Neuronal stem cell (in vitro differentiated cells): ENCODE data around the gene ZNF154.
"Not testable (repeated sequence)": the region's sequence is repeated elsewhere in the genome, so short reads cannot be mapped to it uniquely, and the experiment has no call there.

Experiments used
- DNase-seq: peaks from one replicate; pipeline ENCODE4 v3.0.0-alpha.2; 2013; ENCODE audit warnings: low spot score
- H2AFZ ChIP-seq: one replicate; pipeline ENCODE4 v1.6.1; 2013; ENCODE audit warnings: mild to moderate bottlenecking, low read length, inconsistent platforms
- H2AK5ac ChIP-seq: 2 replicates; pipeline ENCODE4 v1.6.1; 2013; ENCODE audit warnings: low read depth, mild to moderate bottlenecking, inconsistent platforms, low read length, moderate library complexity, mixed read lengths
- H2BK120ac ChIP-seq: 2 replicates; pipeline ENCODE4 v1.6.1; 2013; ENCODE audit warnings: low read depth, mild to moderate bottlenecking, inconsistent platforms, low read length, moderate library complexity, mixed read lengths
- H2BK12ac ChIP-seq: one replicate; pipeline ENCODE4 v1.6.1; 2013; ENCODE audit warnings: low read length, inconsistent platforms
- H2BK15ac ChIP-seq: 2 replicates; pipeline ENCODE4 v1.6.1; 2013; ENCODE audit warnings: mild to moderate bottlenecking, low read length, inconsistent platforms, mixed read lengths
- H2BK5ac ChIP-seq: one replicate; pipeline ENCODE4 v1.6.1; 2013; ENCODE audit warnings: inconsistent platforms, mild to moderate bottlenecking, low read length, moderate library complexity
- H3K14ac ChIP-seq: one replicate; pipeline ENCODE4 v1.6.1; 2013; ENCODE audit warnings: low read length, inconsistent platforms
- H3K18ac ChIP-seq: 2 replicates; pipeline ENCODE4 v1.6.1; 2013; ENCODE audit warnings: low read length, inconsistent platforms
- H3K23ac ChIP-seq: 2 replicates; pipeline ENCODE4 v1.6.1; 2013; ENCODE audit warnings: low read depth, mild to moderate bottlenecking, mixed read lengths, low read length, inconsistent platforms; ENCODE audit not compliant: poor library complexity
- H3K27ac ChIP-seq: replicated peaks from 3 replicates; pipeline ENCODE4 v1.5.1; 2013; ENCODE audit warnings: low read length, inconsistent platforms
- H3K27me3 ChIP-seq, 3 experiments: 2 replicates each; pipeline ENCODE4 v1.6.1; 2013; ENCODE audit warnings: low read length in 3 of 3, mild to moderate bottlenecking in 2 of 3, inconsistent platforms in 1 of 3, low read depth in 1 of 3, mixed read lengths in 1 of 3, moderate library complexity in 1 of 3; ENCODE audit not compliant: control insufficient read depth in 3 of 3, insufficient read depth in 3 of 3
- H3K36me3 ChIP-seq, 2 donors: replicated peaks in 1 of 2; 2 replicates each; pipeline ENCODE4 v1.6.1; 2013; ENCODE audit warnings: low read length in 2 of 2; ENCODE audit not compliant: control insufficient read depth in 2 of 2, insufficient read depth in 2 of 2
- H3K4ac ChIP-seq: 2 replicates; pipeline ENCODE4 v1.6.1; 2013; ENCODE audit warnings: inconsistent platforms, mild to moderate bottlenecking, low read length, moderate library complexity
- H3K4me1 ChIP-seq, 2 donors: 1 replicate in 1 of 2; 2 replicates in 1 of 2; pipeline ENCODE4 v1.6.1; 2013; ENCODE audit warnings: low read length in 2 of 2, low read depth in 1 of 2; ENCODE audit not compliant: control insufficient read depth in 2 of 2, insufficient read depth in 1 of 2
- H3K4me2 ChIP-seq: one replicate; pipeline ENCODE4 v1.6.1; 2013; ENCODE audit warnings: mild to moderate bottlenecking, low read length, inconsistent platforms; ENCODE audit not compliant: insufficient read depth, poor library complexity, severe bottlenecking
- H3K4me3 ChIP-seq, 2 donors: 2 replicates each; pipeline ENCODE4 v1.5.1; 2013; ENCODE audit warnings: low read length in 2 of 2, mild to moderate bottlenecking in 2 of 2, inconsistent platforms in 1 of 2, moderate library complexity in 1 of 2
- H3K79me1 ChIP-seq: one replicate; pipeline ENCODE4 v1.6.1; 2013; ENCODE audit warnings: low read depth, mild to moderate bottlenecking, inconsistent platforms, low read length, moderate library complexity
- H3K9ac ChIP-seq: one replicate; pipeline ENCODE4 v1.6.1; 2013; ENCODE audit warnings: mild to moderate bottlenecking, low read depth, low read length, inconsistent platforms; ENCODE audit not compliant: poor library complexity
- H3K9me3 ChIP-seq, 2 donors: replicated peaks in 1 of 2; 2 replicates each; pipeline versions ENCODE3 to v1.6.1; 2013; ENCODE audit warnings: low read length in 2 of 2, mild to moderate bottlenecking in 2 of 2, inconsistent platforms in 1 of 2, low read depth in 1 of 2, mixed read lengths in 1 of 2, moderate library complexity in 1 of 2; ENCODE audit not compliant: control insufficient read depth in 2 of 2, insufficient read depth in 1 of 2
- H4K8ac ChIP-seq: one replicate; pipeline ENCODE4 v1.6.1; 2013; ENCODE audit warnings: low read depth, mild to moderate bottlenecking, inconsistent platforms, low read length, moderate library complexity
- H4K91ac ChIP-seq: one replicate; pipeline ENCODE4 v1.6.1; 2013; ENCODE audit warnings: low read length, low read depth, mild to moderate bottlenecking, inconsistent platforms; ENCODE audit not compliant: poor library complexity
- WGBS, 2 donors: extraction: QIAGEN DNeasy Blood & Tissue Kit; methylation state at CpG; one replicate each; pipeline ENCODE4 v1.1.7; 2013; ENCODE audit warnings: missing lambda C conversion rate in 2 of 2, mixed read lengths in 1 of 2; ENCODE audit not compliant: insufficient read length in 2 of 2, insufficient replicate concordance in 1 of 2; ENCODE audit errors: extremely low coverage in 2 of 2; 5-methylcytosine and 5-hydroxymethylcytosine counted together

ZNF154 gene

GRCh38 chr19:57748029-57748428 lies 39.0 kb upstream of the ZNF154 start:
- WGBS, 2 donors: no CpG with 5 or more reads among the region's 3 CpGs
- Histone ChIP-seq H3K4ac (no peak overlapping the region), H3K27me3 (no peaks in the 10 kb centered on the region), H3K23ac (no peak overlapping the region), H3K36me3 (peaks cover 22 to 53% of the 10 kb centered on the region in 2 donors), H2AK5ac (no peak overlapping the region), H2BK12ac (no peak overlapping the region), H2BK120ac (no peak overlapping the region), H3K4me2 (peak overlapping the region; percentile 22), H3K4me1 (peaks cover 0 to 4% of the 10 kb centered on the region in 2 donors), H4K8ac (no peak overlapping the region), H3K27ac (no peak overlapping the region), H4K91ac (no peak overlapping the region), H3K4me3 (peak overlapping the region in 1 of 2 donors; percentile 84), H3K9me3 (peaks cover 0 to 49% of the 10 kb centered on the region in 2 donors), H3K18ac (no peak overlapping the region), H3K14ac (no peak overlapping the region), H3K9ac (no peak overlapping the region), H2BK5ac (no peak overlapping the region), H2BK15ac (no peak overlapping the region), H2AFZ (no peak overlapping the region), H3K79me1 (peaks cover 11% of the 10 kb centered on the region)
- no peak for DNase-seq

- H3K4me2 ChIP-seq: peak overlapping the region; percentile 86
- H3K18ac ChIP-seq: no peak overlapping the region
- H3K27ac ChIP-seq: no peak overlapping the region
- peak overlapping the region; percentile 84 to 89 for H3K4me3 ChIP-seq
- peak overlapping the region; percentile 86 for H3K14ac ChIP-seq
- no peak overlapping the region for H4K8ac ChIP-seq
- no peak overlapping the region for H2BK15ac ChIP-seq
- H3K79me1 ChIP-seq: peaks cover 11% of the 10 kb centered on the region
- H3K9ac ChIP-seq: peak overlapping the region; percentile 97
- H3K36me3 ChIP-seq: peaks cover 16 to 47% of the 10 kb centered on the region in 2 donors
- no peak overlapping the region for H3K23ac ChIP-seq
- H3K4ac ChIP-seq: no peak overlapping the region
- H3K4me1 ChIP-seq: peaks cover 0 to 4% of the 10 kb centered on the region in 2 donors
- no CpG with 5 or more reads among the region's 6 CpGs for WGBS, 2 donors
- H2AK5ac ChIP-seq: no peak overlapping the region
- no peak overlapping the region for H2BK5ac ChIP-seq
- no peaks in the 10 kb centered on the region for H3K27me3 ChIP-seq
- peak overlapping the region; percentile 79 for H2AFZ ChIP-seq
- H3K9me3 ChIP-seq: peaks cover 0 to 43% of the 10 kb centered on the region in 2 donors
- no peak overlapping the region for H4K91ac ChIP-seq
- H2BK120ac ChIP-seq: no peak overlapping the region
- H2BK12ac ChIP-seq: no peak overlapping the region
- no peak for DNase-seq
Observed at GRCh38 chr19:57747472-57747807, 38.4 kb upstream of the ZNF154 start.

GRCh38 chr19:57746580-57747471 lies 37.8 kb upstream of the ZNF154 start, which contains the start of gene ZNF776:
ZNF776 (plus strand) TSS chr19:57746815; CDS start chr19:57747059, 244 bp downstream.
- peaks cover 11% of the 10 kb centered on the region for H3K79me1 ChIP-seq
- no peak within 1 kb of the TSS for H2BK120ac ChIP-seq
- peak within 1 kb of the TSS; percentile 97 for H3K9ac ChIP-seq
- WGBS, 2 donors: no CpG with 5 or more reads among the region's 51 CpGs
- no peak within 1 kb of the TSS for H2BK15ac ChIP-seq
- peak within 1 kb of the TSS; percentile 37 for H2AK5ac ChIP-seq
- no peaks in the 10 kb centered on the region for H3K27me3 ChIP-seq
- H3K36me3 ChIP-seq: peaks cover 14 to 41% of the 10 kb centered on the region in 2 donors
- H3K4ac ChIP-seq: no peak within 1 kb of the TSS
- H2BK12ac ChIP-seq: no peak within 1 kb of the TSS
- peak; percentile 87 for DNase-seq
- peak within 1 kb of the TSS; percentile 86 for H3K14ac ChIP-seq
- peak within 1 kb of the TSS; percentile 79 for H2AFZ ChIP-seq
- H3K4me1 ChIP-seq: peaks cover 0 to 4% of the 10 kb centered on the region in 2 donors
- H3K27ac ChIP-seq: peak within 1 kb of the TSS; percentile 69
- peak within 1 kb of the TSS; percentile 84 to 89 for H3K4me3 ChIP-seq
- peak within 1 kb of the TSS; percentile 85 for H4K8ac ChIP-seq
- peak within 1 kb of the TSS; percentile 97 for H3K18ac ChIP-seq
- H3K23ac ChIP-seq: peak within 1 kb of the TSS; percentile 60
- H4K91ac ChIP-seq: no peak within 1 kb of the TSS
- H3K4me2 ChIP-seq: peak within 1 kb of the TSS; percentile 86
- no peak within 1 kb of the TSS for H2BK5ac ChIP-seq
- peaks cover 0 to 37% of the 10 kb centered on the region in 2 donors for H3K9me3 ChIP-seq

- H3K27me3 ChIP-seq, H3K4me2 ChIP-seq, H2BK120ac ChIP-seq, H3K27ac ChIP-seq, H3K14ac ChIP-seq, H3K36me3 ChIP-seq, DNase-seq, H2AK5ac ChIP-seq, H3K4me3 ChIP-seq, H3K4ac ChIP-seq, H2AFZ ChIP-seq, H3K79me1 ChIP-seq, H3K4me1 ChIP-seq, H4K8ac ChIP-seq, H4K91ac ChIP-seq, H3K18ac ChIP-seq, H2BK15ac ChIP-seq, H3K9ac ChIP-seq, H3K23ac ChIP-seq, H2BK12ac ChIP-seq, H2BK5ac ChIP-seq: not testable (repeated sequence)
- peaks cover 0 to 19% of the 10 kb centered on the region in 2 donors for H3K9me3 ChIP-seq
- no CpG with 5 or more reads among the region's 7 CpGs for WGBS, 2 donors
Observed at GRCh38 chr19:57738770-57739169, 29.8 kb upstream of the ZNF154 start.
